IMR-90 (cell line): ENCODE results near the gene NDRG2. TPM values are rescaled to one million over a fixed set of nuclear protein-coding genes. Genes with fewer than 3 reads are reported as not detected.

ENCODE experiments used
- ATAC-seq: fragments of 200-7000 bp; cut with Tn5 transposase; 2 replicates; pipeline ENCODE4 v1.9.1; 2020; ENCODE audit warnings: low read depth, mild to moderate bottlenecking, moderate library complexity
- BruUV-seq: library from RNA; stranded (reverse); fragments of 400-500 nt; replicated peaks from 2 replicates; lab custom pipeline; 2021; lab: Mats Ljungman, UMichigan
- CTCF ChIA-PET: fragments of 300-600 bp; formaldehyde crosslinking; extraction: SDS; loops from one replicate; lab custom pipeline; 2021; ENCODE audit warnings: antibody characterized with exemption; lab: Yijun Ruan, JAX
- POLR2A ChIA-PET: fragments of 300-600 bp; sonication (Branson Sonifier 250); formaldehyde crosslinking; loops from one replicate; lab custom pipeline; 2022; ENCODE audit warnings: antibody characterized with exemption; ENCODE audit not compliant: unreplicated experiment; lab: Charles Lee
- DNase-seq: peaks from one replicate; pipeline ENCODE4 v3.0.0; 2013
- H2AFZ ChIP-seq: replicated peaks from 2 replicates; pipeline ENCODE3; 2013; ENCODE audit warnings: low read length, mild to moderate bottlenecking; ENCODE audit not compliant: poor library complexity
- H2AK5ac ChIP-seq: 2 replicates; pipeline ENCODE4 v1.6.1; 2013; ENCODE audit warnings: low read depth, low read length, inconsistent platforms
- H2AK9ac ChIP-seq: replicated peaks from 2 replicates; pipeline ENCODE3; 2013; ENCODE audit warnings: mild to moderate bottlenecking, low read depth, low read length, moderate library complexity; ENCODE audit not compliant: poor library complexity
- H2BK120ac ChIP-seq: 2 replicates; pipeline ENCODE4 v1.6.1; 2013; ENCODE audit warnings: low read depth, low read length, inconsistent platforms
- H2BK15ac ChIP-seq: 3 replicates; pipeline ENCODE4 v1.6.1; 2013; ENCODE audit warnings: low read depth, low read length, inconsistent platforms
- H2BK20ac ChIP-seq: 2 replicates; pipeline ENCODE4 v1.6.1; 2013; ENCODE audit warnings: low read depth, mild to moderate bottlenecking, inconsistent platforms, low read length, moderate library complexity
- H2BK5ac ChIP-seq: 2 replicates; pipeline ENCODE4 v1.6.1; 2013; ENCODE audit warnings: mild to moderate bottlenecking, low read depth, low read length, inconsistent platforms; ENCODE audit not compliant: poor library complexity, severe bottlenecking
- H3K14ac ChIP-seq: replicated peaks from 2 replicates; pipeline ENCODE4 v1.6.1; 2013; ENCODE audit warnings: low read depth, low read length, inconsistent platforms
- H3K18ac ChIP-seq: 2 replicates; pipeline ENCODE4 v1.6.1; 2013; ENCODE audit warnings: low read depth, low read length, control low read depth
- H3K23ac ChIP-seq: 2 replicates; pipeline ENCODE4 v1.6.1; 2013; ENCODE audit warnings: low read depth, low read length, inconsistent platforms
- H3K27ac ChIP-seq: 2 replicates; pipeline ENCODE4 v1.5.1; 2013; ENCODE audit warnings: mild to moderate bottlenecking, control low read depth, low read length; ENCODE audit not compliant: insufficient read depth
- H3K27me3 ChIP-seq: 2 replicates; pipeline ENCODE4 v1.6.1; 2013; ENCODE audit warnings: low read length; ENCODE audit not compliant: control insufficient read depth, insufficient read depth
- H3K36me3 ChIP-seq: 2 replicates; pipeline ENCODE4 v1.6.1; 2013; ENCODE audit warnings: low read length, mixed read lengths; ENCODE audit not compliant: control insufficient read depth, insufficient read depth
- H3K4ac ChIP-seq: 2 replicates; pipeline ENCODE4 v1.6.1; 2013; ENCODE audit warnings: low read depth, low read length, inconsistent platforms
- H3K4me1 ChIP-seq: 2 replicates; pipeline ENCODE4 v1.6.1; 2013; ENCODE audit warnings: low read length, mixed read lengths; ENCODE audit not compliant: control insufficient read depth, insufficient read depth
- H3K4me2 ChIP-seq: 2 replicates; pipeline ENCODE4 v1.6.1; 2013; ENCODE audit warnings: low read depth, mild to moderate bottlenecking, control low read depth, low read length, moderate library complexity
- H3K4me3 ChIP-seq: 2 replicates; pipeline ENCODE4 v1.5.1; 2013; ENCODE audit warnings: low read depth, mild to moderate bottlenecking, control low read depth, low read length, moderate library complexity; ENCODE audit not compliant: insufficient read depth
- H3K56ac ChIP-seq: 2 replicates; pipeline ENCODE4 v1.6.1; 2013; ENCODE audit warnings: low read length, inconsistent platforms; ENCODE audit not compliant: insufficient read depth; ENCODE audit errors: extremely low read depth
- H3K79me1 ChIP-seq, 2 experiments: 2 replicates each; pipeline ENCODE4 v1.6.1; 2013; ENCODE audit warnings: low read length in 2 of 2, inconsistent platforms in 1 of 2, low read depth in 1 of 2
- H3K9ac ChIP-seq: 2 replicates; pipeline ENCODE4 v1.6.1; 2013; ENCODE audit warnings: low read depth, low read length, control low read depth
- H3K9me1 ChIP-seq: 2 replicates; pipeline ENCODE4 v1.6.1; 2013; ENCODE audit warnings: low read length, inconsistent platforms; ENCODE audit not compliant: insufficient read depth
- H3K9me3 ChIP-seq: 2 replicates; pipeline ENCODE4 v1.6.1; 2013; ENCODE audit warnings: low read length; ENCODE audit not compliant: control insufficient read depth, insufficient read depth
- H4K20me1 ChIP-seq: 2 replicates; pipeline ENCODE4 v1.6.1; 2013; ENCODE audit warnings: low read length, inconsistent platforms; ENCODE audit not compliant: insufficient read depth
- H4K5ac ChIP-seq: 2 replicates; pipeline ENCODE4 v1.6.1; 2013; ENCODE audit warnings: mild to moderate bottlenecking, low read depth, low read length, control low read depth
- H4K8ac ChIP-seq, 2 experiments: 2 replicates each; pipeline ENCODE4 v1.6.1; 2013; ENCODE audit warnings: low read depth in 2 of 2, low read length in 2 of 2, control low read depth in 1 of 2, inconsistent platforms in 1 of 2
- H4K91ac ChIP-seq: 2 replicates; pipeline ENCODE4 v1.6.1; 2013; ENCODE audit warnings: low read depth, low read length, inconsistent platforms; ENCODE audit not compliant: insufficient read depth
- BHLHE40 ChIP-seq: fragments of 150-350 bp; IDR thresholded peaks from 2 replicates; pipeline ENCODE4 v1.6.1; 2016; ENCODE audit warnings: mild to moderate bottlenecking, low read depth, low read length
- CEBPB ChIP-seq: IDR thresholded peaks from 2 replicates; pipeline ENCODE4 v1.6.1; 2012; ENCODE audit warnings: low read depth, low read length, improper control_type of control experiment
- CTCF ChIP-seq: conservative IDR thresholded peaks from 2 replicates; pipeline ENCODE4 v1.5.1; 2012; ENCODE audit warnings: mild to moderate bottlenecking, low read depth, low read length, improper control_type of control experiment
- FOS ChIP-seq: fragments of 150-350 bp; IDR thresholded peaks from 2 replicates; pipeline ENCODE4 v1.6.1; 2016; ENCODE audit warnings: low read depth, low read length
- MAFK ChIP-seq: IDR thresholded peaks from 2 replicates; pipeline ENCODE4 v1.6.1; 2012; ENCODE audit warnings: low read depth, low read length, improper control_type of control experiment
- MAZ ChIP-seq: IDR thresholded peaks from 2 replicates; pipeline ENCODE4 v1.6.1; 2012; ENCODE audit warnings: low read depth, mild to moderate bottlenecking, low read length, improper control_type of control experiment, moderate library complexity, borderline replicate concordance
- MXI1 ChIP-seq: IDR thresholded peaks from 2 replicates; pipeline ENCODE4 v1.6.1; 2012; ENCODE audit warnings: low read depth, mild to moderate bottlenecking, low read length, moderate library complexity, borderline replicate concordance
- NFE2L2 ChIP-seq: fragments of 150-350 bp; IDR thresholded peaks from 2 replicates; pipeline ENCODE4 v1.6.1; 2016; ENCODE audit warnings: low read depth, mild to moderate bottlenecking, low read length
- POLR2A ChIP-seq: IDR thresholded peaks from 2 replicates; pipeline ENCODE4 v1.6.1; 2012; ENCODE audit warnings: mild to moderate bottlenecking, low read depth, low read length
- RAD21 ChIP-seq: IDR thresholded peaks from 2 replicates; pipeline ENCODE4 v1.6.1; 2012; ENCODE audit warnings: low read length, improper control_type of control experiment
- RFX5 ChIP-seq: IDR thresholded peaks from 2 replicates; pipeline ENCODE4 v1.8.0; 2012; ENCODE audit warnings: low read depth, mild to moderate bottlenecking, low read length, moderate library complexity
- SMC3 ChIP-seq: fragments of 150-350 bp; IDR thresholded peaks from 2 replicates; pipeline ENCODE4 v1.6.1; 2016; ENCODE audit warnings: low read depth, mild to moderate bottlenecking, antibody characterized with exemption, low read length, moderate library complexity
- WGBS, 2 experiments: methylation state at CpG; one replicate each; pipeline versions ENCODE4 v1.1.5 to v1.1.7; 2013; ENCODE audit warnings: missing lambda C conversion rate in 2 of 2; ENCODE audit not compliant: insufficient read length in 1 of 2; ENCODE audit errors: extremely low coverage in 2 of 2; 5-methylcytosine and 5-hydroxymethylcytosine counted together
- dilution Hi-C: fragments of 300-500 bp; cut with HindIII; formaldehyde crosslinking; loops from one replicate; pipeline ENCODE4 v1.14.3; 2018; ENCODE audit warnings: low sequenced_read_pairs; ENCODE audit not compliant: unreplicated experiment
- in situ Hi-C: fragments of 300-500 bp; cut with MboI; formaldehyde crosslinking; loops from 3 replicates; pipeline ENCODE4 v1.14.3; 2019; ENCODE audit warnings: low sequenced_read_pairs, inconsistent platforms, mixed read lengths
- intact Hi-C: fragments of 100-400 bp; cut with micrococcal nuclease; formaldehyde crosslinking; loops from 2 replicates; pipeline ENCODE4 v1.10.0; 2022
- polyA plus RNA-seq, 3 experiments: library from polyadenylated mRNA; depleted of rRNA; stranded (reverse); fragments of >200 nt; gene quantifications; 2 replicates each; pipeline ENCODE4 v1.2.3, GENCODE V29; 2012; ENCODE audit warnings: low replicate concordance in 1 of 3
- total RNA-seq: library from RNA; depleted of rRNA; stranded (reverse); fragments of >200 nt; gene quantifications from 2 replicates; pipeline ENCODE4 v1.2.3, GENCODE V29; 2012
- TF ChIP-seq, protein P1 (sequence below): fragments of 150-350 bp; IDR thresholded peaks from 2 replicates; pipeline ENCODE4 v1.6.1; 2016; ENCODE audit warnings: low read depth, mild to moderate bottlenecking, low read length, moderate library complexity, borderline replicate concordance
- TF ChIP-seq, protein P2 (sequence below): fragments of 150-350 bp; IDR thresholded peaks from 2 replicates; pipeline ENCODE4 v1.6.1; 2017; ENCODE audit warnings: mild to moderate bottlenecking, antibody characterized with exemption, low read length, low read depth

The NDRG2 gene
- total and polyA plus RNA-seq, 2 of the 4 experiments (the other 2 are of a cell fraction) = 0.36 to 1.5 TPM

GRCh38 chr14:21025371-21026273 is 761 bp upstream of the NDRG2 start:
- Histone ChIP-seq H3K4me3 (peak overlapping the region; percentile 24), H3K4me1 (no peaks in the 10 kb centered on the region), H2BK15ac (no peak overlapping the region; the same call in 2 of the 3 replicates), H3K4me2 (peak overlapping the region; percentile 68), H4K5ac (no peak overlapping the region), H2BK20ac (no peak overlapping the region), H4K8ac (no peak overlapping the region), H3K56ac (no peak overlapping the region), H2BK120ac (no peak overlapping the region), H2AFZ (peak overlapping the region; percentile 78), H2BK5ac (no peak overlapping the region), H4K91ac (no peak overlapping the region), H3K79me1 (no peaks in the 10 kb centered on the region), H2AK9ac (peak overlapping the region; percentile 75), H3K4ac (no peak overlapping the region), H3K36me3 (no peaks in the 10 kb centered on the region), H3K9ac (peak overlapping the region; percentile 6; the same call in 1 of the 2 replicates), H4K20me1 (no peaks in the 10 kb centered on the region), H3K14ac (no peak overlapping the region), H3K23ac (no peak overlapping the region), H3K27ac (no peak overlapping the region), H2AK5ac (no peak overlapping the region), H3K27me3 (peaks cover 63% of the 10 kb centered on the region), H3K9me1 (no peaks in the 10 kb centered on the region), H3K18ac (no peak overlapping the region), H3K9me3 (no peaks in the 10 kb centered on the region)
- ChIA-PET POLR2A (interaction anchor here (0.6 kb wide), 1 partner anchor 70 kb away, joined by 3 read pairs; no protein-coding TSS in a partner anchor), CTCF (interaction anchor here (1.0 kb wide), 1 partner anchor 11 kb away, joined by 4 read pairs; no protein-coding TSS in a partner anchor)
- intact Hi-C loops (no loop called here), dilution Hi-C loops (no loop called here), in situ Hi-C loops (no loop called here)
- ATAC-seq = peak; percentile 40
- no TSS peak for BruUV-seq
- no peak for DNase-seq
- 0% methylated on average over 11 of the region's 58 CpGs; no CpG with 5 or more reads in 1 of the 2 experiments for WGBS, 2 experiments
- TF ChIP-seq MAZ = no peak
- no peak for TF ChIP-seq CEBPB
- no peak for TF ChIP-seq RFX5
- no peak for TF ChIP-seq FOS
- TF ChIP-seq RAD21 = no peak
- no peak for TF ChIP-seq MXI1
- TF ChIP-seq, protein P1, sequence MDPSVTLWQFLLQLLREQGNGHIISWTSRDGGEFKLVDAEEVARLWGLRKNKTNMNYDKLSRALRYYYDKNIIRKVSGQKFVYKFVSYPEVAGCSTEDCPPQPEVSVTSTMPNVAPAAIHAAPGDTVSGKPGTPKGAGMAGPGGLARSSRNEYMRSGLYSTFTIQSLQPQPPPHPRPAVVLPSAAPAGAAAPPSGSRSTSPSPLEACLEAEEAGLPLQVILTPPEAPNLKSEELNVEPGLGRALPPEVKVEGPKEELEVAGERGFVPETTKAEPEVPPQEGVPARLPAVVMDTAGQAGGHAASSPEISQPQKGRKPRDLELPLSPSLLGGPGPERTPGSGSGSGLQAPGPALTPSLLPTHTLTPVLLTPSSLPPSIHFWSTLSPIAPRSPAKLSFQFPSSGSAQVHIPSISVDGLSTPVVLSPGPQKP = no peak
- TF ChIP-seq CTCF = no peak
- TF ChIP-seq BHLHE40 = no peak
- TF ChIP-seq, protein P2, sequence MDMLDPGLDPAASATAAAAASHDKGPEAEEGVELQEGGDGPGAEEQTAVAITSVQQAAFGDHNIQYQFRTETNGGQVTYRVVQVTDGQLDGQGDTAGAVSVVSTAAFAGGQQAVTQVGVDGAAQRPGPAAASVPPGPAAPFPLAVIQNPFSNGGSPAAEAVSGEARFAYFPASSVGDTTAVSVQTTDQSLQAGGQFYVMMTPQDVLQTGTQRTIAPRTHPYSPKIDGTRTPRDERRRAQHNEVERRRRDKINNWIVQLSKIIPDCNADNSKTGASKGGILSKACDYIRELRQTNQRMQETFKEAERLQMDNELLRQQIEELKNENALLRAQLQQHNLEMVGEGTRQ = no peak
- no peak for TF ChIP-seq SMC3
- no peak for TF ChIP-seq NFE2L2
- no peak for TF ChIP-seq POLR2A
- no peak for TF ChIP-seq MAFK
